Activated naive CD4-positive, alpha-beta T cell (primary cell): ENCODE measurements around the gene C1QTNF7.

ENCODE experiments used
- DNase-seq, 4 experiments: peaks; one replicate each; lab custom pipeline; 2025; lab: John Stamatoyannopoulos, UW

C1QTNF7 gene

GRCh38 chr4:15427701-15428100, at the start of gene C1QTNF7:
Gene C1QTNF7, plus strand, starts transcription at chr4:15428033. Its CDS starts 7,711 bp downstream, at chr4:15435744.
- DNase-seq, result no peak

GRCh38 chr4:15378062-15378461, 49.8 kb upstream of the C1QTNF7 start:
- no peak for DNase-seq

GRCh38 chr4:15378493-15378892, 49.3 kb upstream of the C1QTNF7 start:
- DNase-seq, result no peak

- no peak for DNase-seq
Measured at GRCh38 chr4:15381806-15382338, 46.0 kb upstream of the C1QTNF7 start.

GRCh38 chr4:15382669-15383273, 45.1 kb upstream of the C1QTNF7 start:
- DNase-seq, result no peak

GRCh38 chr4:15385515-15385914, 42.3 kb upstream of the C1QTNF7 start:
- no peak for DNase-seq

GRCh38 chr4:15385928-15386327, 41.9 kb upstream of the C1QTNF7 start:
- no peak for DNase-seq

GRCh38 chr4:15390494-15390893, 37.3 kb upstream of the C1QTNF7 start:
- no peak for DNase-seq

GRCh38 chr4:15392053-15392805, 35.6 kb upstream of the C1QTNF7 start:
- no peak for DNase-seq

GRCh38 chr4:15395311-15395710, 32.5 kb upstream of the C1QTNF7 start:
- no peak for DNase-seq

- DNase-seq, result peak in 3 of 4 experiments; percentile 1 to 9 (median 6)
Measured at GRCh38 chr4:15396157-15396800, 31.6 kb upstream of the C1QTNF7 start.

- no peak for DNase-seq
Measured at GRCh38 chr4:15398001-15398400, 29.8 kb upstream of the C1QTNF7 start.

GRCh38 chr4:15398732-15399131, 29.1 kb upstream of the C1QTNF7 start:
- DNase-seq, result no peak

- no peak for DNase-seq
Measured at GRCh38 chr4:15400226-15400625, 27.6 kb upstream of the C1QTNF7 start.

GRCh38 chr4:15400981-15401671, 26.7 kb upstream of the C1QTNF7 start:
- DNase-seq, result peak in 2 of 4 experiments; percentile 5 to 19

GRCh38 chr4:15402146-15402545, 25.7 kb upstream of the C1QTNF7 start:
- no peak for DNase-seq

- DNase-seq, result no peak
Measured at GRCh38 chr4:15402974-15403373, 24.9 kb upstream of the C1QTNF7 start.

GRCh38 chr4:15405018-15405417, 22.8 kb upstream of the C1QTNF7 start:
- no peak for DNase-seq

- no peak for DNase-seq
Measured at GRCh38 chr4:15410750-15411149, 17.1 kb upstream of the C1QTNF7 start.

- DNase-seq, result no peak
Measured at GRCh38 chr4:15412461-15412860, 15.4 kb upstream of the C1QTNF7 start.

- DNase-seq, result no peak
Measured at GRCh38 chr4:15413010-15413622, 14.7 kb upstream of the C1QTNF7 start.

- DNase-seq, result no peak
Measured at GRCh38 chr4:15413623-15414019, 14.2 kb upstream of the C1QTNF7 start.
